Measurements from ENCODE around the gene ZNF672. TPM values are rescaled to one million over a fixed set of nuclear protein-coding genes. Genes with fewer than 3 reads are reported as not detected.

The ZNF672 gene
- total RNA-seq, 2 donors from 2014 or later: 33.8 to 34.2 TPM

DNA sequence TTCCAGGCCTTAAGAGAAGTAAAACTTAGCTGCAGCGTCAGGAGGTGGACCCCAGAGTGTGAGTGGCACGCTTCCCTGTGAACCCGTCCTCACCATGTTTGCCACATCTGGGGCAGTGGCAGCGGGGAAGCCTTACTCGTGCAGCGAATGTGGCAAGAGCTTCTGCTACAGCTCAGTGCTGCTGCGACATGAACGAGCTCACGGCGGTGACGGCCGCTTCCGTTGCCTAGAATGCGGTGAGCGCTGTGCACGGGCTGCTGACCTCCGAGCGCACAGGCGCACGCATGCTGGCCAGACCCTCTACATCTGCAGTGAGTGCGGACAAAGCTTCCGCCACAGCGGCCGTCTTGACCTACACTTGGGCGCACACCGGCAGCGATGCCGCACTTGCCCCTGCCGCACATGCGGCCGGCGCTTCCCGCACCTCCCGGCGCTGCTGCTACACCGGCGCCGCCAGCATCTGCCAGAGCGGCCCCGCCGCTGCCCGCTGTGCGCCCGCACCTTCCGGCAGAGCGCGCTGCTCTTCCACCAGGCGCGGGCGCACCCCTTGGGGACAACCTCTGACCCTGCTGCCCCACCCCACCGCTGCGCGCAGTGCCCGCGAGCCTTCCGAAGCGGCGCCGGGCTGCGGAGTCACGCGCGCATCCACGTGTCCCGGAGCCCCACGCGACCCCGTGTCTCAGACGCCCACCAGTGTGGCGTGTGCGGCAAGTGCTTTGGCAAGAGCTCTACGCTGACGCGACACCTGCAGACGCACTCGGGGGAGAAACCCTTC, 9.3 kb downstream of the ZNF672 start:
- Histone ChIP-seq H3K27me3 (replicated peaks; ENCODE audit: insufficient read depth) (no peaks in the 10 kb centered on the region), H3K4me1 (ENCODE audit: control insufficient read depth in 1 of 2, low read depth in 2 of 2) (peaks cover 0 to 7% of the 10 kb centered on the region in 2 donors), H3K27ac (no peak overlapping the region), H3K9me3 (no peaks in the 10 kb centered on the region), H3K4me3 (no peak overlapping the region), H3K36me3 (peaks cover 47% of the 10 kb centered on the region)
- no peak for TF ChIP-seq CTCF (IDR thresholded peaks at IDR 0.05)
- DNase-seq (ENCODE audit: low spot score) (no peak), ATAC-seq (ENCODE audit: insufficient number of reproducible peaks, low FRiP score, low read depth) (no peak)

DNA sequence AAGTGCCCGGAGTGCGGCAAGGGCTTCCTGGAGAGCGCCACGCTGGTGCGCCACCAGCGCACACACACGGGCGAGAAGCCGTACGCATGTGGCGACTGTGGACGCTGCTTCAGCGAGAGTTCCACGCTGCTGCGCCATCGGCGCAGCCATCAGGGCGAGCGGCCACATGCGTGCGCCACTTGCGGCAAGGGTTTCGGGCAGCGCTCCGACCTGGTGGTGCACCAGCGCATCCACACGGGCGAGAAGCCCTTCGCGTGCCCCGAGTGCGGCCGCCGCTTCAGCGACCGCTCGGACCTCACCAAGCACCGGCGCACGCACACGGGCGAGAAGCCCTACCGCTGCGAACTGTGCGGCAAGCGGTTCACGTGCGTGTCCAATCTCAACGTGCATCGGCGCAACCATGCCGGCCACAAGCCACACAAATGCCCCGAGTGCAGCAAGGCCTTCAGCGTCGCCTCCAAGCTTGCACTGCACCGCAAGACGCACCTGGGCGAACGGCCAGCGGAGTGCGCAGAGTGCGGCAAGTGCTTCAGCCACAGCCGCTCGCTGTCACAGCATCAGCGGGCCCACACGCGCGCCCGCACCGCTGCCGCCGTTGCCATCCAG, 10.0 kb downstream of the ZNF672 start:
- Histone ChIP-seq H3K4me1 (ENCODE audit: control insufficient read depth in 1 of 2, low read depth in 2 of 2) (no peaks in the 10 kb centered on the region), H3K9me3 (no peaks in the 10 kb centered on the region), H3K27me3 (replicated peaks; ENCODE audit: insufficient read depth) (no peaks in the 10 kb centered on the region), H3K27ac (no peak overlapping the region), H3K36me3 (peaks cover 47% of the 10 kb centered on the region), H3K4me3 (no peak overlapping the region)
- TF ChIP-seq CTCF (IDR thresholded peaks at IDR 0.05): no peak
- ATAC-seq (ENCODE audit: insufficient number of reproducible peaks, low FRiP score, low read depth) (no peak), DNase-seq (ENCODE audit: low spot score) (no peak)

DNA sequence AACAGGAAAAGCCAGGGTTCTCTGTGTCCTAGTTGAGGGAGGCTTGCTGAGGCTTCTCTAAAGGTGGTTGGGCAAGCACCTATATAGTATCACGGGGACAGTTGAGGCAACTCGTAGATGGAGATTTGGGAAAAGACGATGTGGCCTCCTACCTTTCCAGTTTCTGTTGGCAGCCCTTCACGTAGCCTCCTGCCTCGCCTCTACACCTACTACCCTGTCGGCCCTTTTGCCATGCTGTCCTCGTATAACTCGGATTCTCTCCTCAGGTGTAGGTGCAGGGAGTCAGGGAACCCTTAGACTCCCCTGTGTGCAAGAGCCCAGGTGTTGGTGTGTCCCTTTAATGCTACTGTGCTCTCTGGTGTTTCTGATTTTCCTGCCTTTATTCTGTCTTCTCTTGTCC, 10.6 kb downstream of the ZNF672 start:
- peaks cover 47% of the 10 kb centered on the region for H3K36me3 ChIP-seq
- DNase-seq (ENCODE audit: low spot score) (no peak), ATAC-seq (ENCODE audit: insufficient number of reproducible peaks, low FRiP score, low read depth) (no peak)
- H3K9me3 ChIP-seq: no peaks in the 10 kb centered on the region
- TF ChIP-seq CTCF (IDR thresholded peaks at IDR 0.05): no peak
- H3K27ac ChIP-seq: no peak overlapping the region
- no peaks in the 10 kb centered on the region for H3K27me3 ChIP-seq (replicated peaks; ENCODE audit: insufficient read depth)
- H3K4me3 ChIP-seq: no peak overlapping the region
- H3K4me1 ChIP-seq (ENCODE audit: control insufficient read depth in 1 of 2, low read depth in 2 of 2): no peaks in the 10 kb centered on the region

- Histone ChIP-seq H3K27ac (no peak overlapping the region), H3K9me3 (no peaks in the 10 kb centered on the region), H3K36me3 (peaks cover 47% of the 10 kb centered on the region), H3K4me1 (ENCODE audit: control insufficient read depth in 1 of 2, low read depth in 2 of 2) (no peaks in the 10 kb centered on the region), H3K4me3 (no peak overlapping the region), H3K27me3 (replicated peaks; ENCODE audit: insufficient read depth) (no peaks in the 10 kb centered on the region)
- TF ChIP-seq CTCF (IDR thresholded peaks at IDR 0.05): no peak
- ATAC-seq (ENCODE audit: insufficient number of reproducible peaks, low FRiP score, low read depth) (no peak), DNase-seq (ENCODE audit: low spot score) (no peak)
Measured at GRCh38 chr1:248849152-248849551, 11.1 kb downstream of the ZNF672 start.

- H3K4me3 ChIP-seq: no peak overlapping the region
- TF ChIP-seq CTCF (IDR thresholded peaks at IDR 0.05): no peak
- ATAC-seq (ENCODE audit: insufficient number of reproducible peaks, low FRiP score, low read depth) (no peak), DNase-seq (ENCODE audit: low spot score) (no peak)
- peaks cover 47% of the 10 kb centered on the region for H3K36me3 ChIP-seq
- H3K27ac ChIP-seq: no peak overlapping the region
- no peaks in the 10 kb centered on the region for H3K27me3 ChIP-seq (replicated peaks; ENCODE audit: insufficient read depth)
- H3K4me1 ChIP-seq (ENCODE audit: control insufficient read depth in 1 of 2, low read depth in 2 of 2): no peaks in the 10 kb centered on the region
- H3K9me3 ChIP-seq: no peaks in the 10 kb centered on the region
Measured at GRCh38 chr1:248849637-248850036, 11.6 kb downstream of the ZNF672 start.

All from thoracic aorta (tissue), 2 donors.